MM.1S (cell line): ENCODE measurements around the gene SLC6A14.

Source experiments
- DNase-seq: peaks from one replicate; pipeline ENCODE4 v3.0.0-alpha.2; 2015
- H2AFZ ChIP-seq: fragments of 300-600 bp; sonication (generic); 2 replicates; pipeline ENCODE4 v1.6.0; 2016; ENCODE audit warnings: antibody characterized with exemption, low read length
- H3F3A ChIP-seq: fragments of 300-600 bp; sonication (generic); 2 replicates; pipeline ENCODE4 v1.6.1; 2016; ENCODE audit warnings: mild to moderate bottlenecking, antibody characterized with exemption, low read length, moderate library complexity, mixed read lengths; ENCODE audit not compliant: insufficient read depth
- H3K27ac ChIP-seq: fragments of 300-600 bp; sonication (generic); 2 replicates; pipeline ENCODE4 v1.5.1; 2016; ENCODE audit warnings: mild to moderate bottlenecking, low read length
- H3K27me3 ChIP-seq: fragments of 300-600 bp; sonication (generic); replicated peaks from 2 replicates; pipeline ENCODE4 v1.6.0; 2016; ENCODE audit warnings: low read length; ENCODE audit not compliant: insufficient read depth
- H3K36me3 ChIP-seq: fragments of 300-600 bp; sonication (generic); replicated peaks from 2 replicates; pipeline ENCODE4 v1.6.1; 2016; ENCODE audit warnings: mild to moderate bottlenecking, low read length, mixed read lengths; ENCODE audit not compliant: insufficient read depth
- H3K4me1 ChIP-seq: fragments of 300-600 bp; sonication (generic); 2 replicates; pipeline ENCODE4 v1.6.1; 2016; ENCODE audit warnings: low read length, mixed read lengths
- H3K4me2 ChIP-seq: fragments of 300-600 bp; sonication (generic); 2 replicates; pipeline ENCODE4 v1.6.0; 2016; ENCODE audit warnings: low read depth, low read length
- H3K4me3 ChIP-seq: fragments of 300-600 bp; sonication (generic); 2 replicates; pipeline ENCODE4 v1.5.1; 2016; ENCODE audit warnings: low read length, mixed read lengths
- H3K79me2 ChIP-seq: fragments of 300-600 bp; sonication (generic); 2 replicates; pipeline ENCODE4 v1.6.1; 2016; ENCODE audit warnings: mixed run types, low read length, mixed read lengths
- H3K9ac ChIP-seq: fragments of 300-600 bp; sonication (generic); 2 replicates; pipeline ENCODE4 v1.6.1; 2016; ENCODE audit warnings: low read length, mixed read lengths
- H3K9me2 ChIP-seq: fragments of 300-600 bp; sonication (generic); replicated peaks from 2 replicates; pipeline ENCODE4 v1.6.1; 2016; ENCODE audit warnings: mild to moderate bottlenecking, low read length, mixed read lengths; ENCODE audit not compliant: insufficient read depth
- H3K9me3 ChIP-seq: fragments of 300-600 bp; sonication (generic); replicated peaks from 2 replicates; pipeline ENCODE4 v1.6.1; 2016; ENCODE audit warnings: mild to moderate bottlenecking, low read length, mixed read lengths; ENCODE audit not compliant: insufficient read depth
- H4K20me1 ChIP-seq: fragments of 300-600 bp; sonication (generic); 2 replicates; pipeline ENCODE4 v1.6.1; 2016; ENCODE audit warnings: mild to moderate bottlenecking, low read length, moderate library complexity, mixed read lengths; ENCODE audit not compliant: insufficient read depth
- CTCF ChIP-seq: fragments of 300-600 bp; sonication (generic); IDR thresholded peaks from 2 replicates; pipeline ENCODE4 v1.5.1; 2016; ENCODE audit warnings: antibody characterized with exemption, low read length, mixed read lengths
- EZH2 ChIP-seq: fragments of 300-600 bp; sonication (generic); optimal IDR thresholded peaks from 2 replicates; pipeline ENCODE3; 2017; ENCODE audit warnings: low read depth, mild to moderate bottlenecking, antibody characterized with exemption, low read length, mixed read lengths
- EZH2phosphoT487 ChIP-seq: fragments of 300-600 bp; sonication (generic); IDR thresholded peaks from 2 replicates; pipeline ENCODE4 v1.6.1; 2018; ENCODE audit warnings: antibody characterized with exemption, low read length

The SLC6A14 gene

GRCh38 chrX:116493271-116493670, 56.9 kb downstream of the SLC6A14 start:
- DNase-seq = no peak
- Histone ChIP-seq H3K36me3 (no peaks in the 10 kb centered on the region), H2AFZ (no peak overlapping the region), H3K4me3 (no peak overlapping the region), H3K9me3 (no peaks in the 10 kb centered on the region), H4K20me1 (no peaks in the 10 kb centered on the region), H3K27ac (no peak overlapping the region), H3K9me2 (no peaks in the 10 kb centered on the region), H3F3A (no peaks in the 10 kb centered on the region), H3K79me2 (no peaks in the 10 kb centered on the region), H3K27me3 (no peaks in the 10 kb centered on the region), H3K4me2 (no peak overlapping the region), H3K4me1 (no peaks in the 10 kb centered on the region), H3K9ac (no peak overlapping the region)
- TF ChIP-seq EZH2phosphoT487 (no peak), EZH2 (no peak), CTCF (no peak)

- no peaks in the 10 kb centered on the region for H4K20me1 ChIP-seq
- no peaks in the 10 kb centered on the region for H3K4me1 ChIP-seq
- H3K9me2 ChIP-seq = no peaks in the 10 kb centered on the region
- no peaks in the 10 kb centered on the region for H3K9me3 ChIP-seq
- no peaks in the 10 kb centered on the region for H3K27me3 ChIP-seq
- no peaks in the 10 kb centered on the region for H3F3A ChIP-seq
- no peak overlapping the region for H2AFZ ChIP-seq
- H3K36me3 ChIP-seq = no peaks in the 10 kb centered on the region
- no peak overlapping the region for H3K9ac ChIP-seq
- no peak overlapping the region for H3K27ac ChIP-seq
- H3K4me3 ChIP-seq = no peak overlapping the region
- no peaks in the 10 kb centered on the region for H3K79me2 ChIP-seq
- no peak overlapping the region for H3K4me2 ChIP-seq
- TF ChIP-seq EZH2 = no peak
- no peak for TF ChIP-seq CTCF
- TF ChIP-seq EZH2phosphoT487 = no peak
- no peak for DNase-seq
Measured at GRCh38 chrX:116499780-116500179, 63.4 kb downstream of the SLC6A14 start.
